Mesothelial cell of epicardium (in vitro differentiated cells): ENCODE measurements around the gene ASH1L. TPM values are rescaled to one million over a fixed set of nuclear protein-coding genes. Genes with fewer than 3 reads are reported as not detected.

Experiments used
- DNase-seq, 2 experiments: peaks; one replicate each; pipeline ENCODE4 v3.0.0; 2021; ENCODE audit warnings: low spot score in 2 of 2; ENCODE audit not compliant: unreplicated experiment in 2 of 2
- H3K27ac Mint-ChIP-seq: 2 replicates; pipeline ENCODE4 v1.8.0; 2021; ENCODE audit warnings: mixed read lengths
- H3K27me3 Mint-ChIP-seq: 2 replicates; pipeline ENCODE4 v1.8.0; 2021; ENCODE audit warnings: low read depth, mixed read lengths
- H3K36me3 Mint-ChIP-seq: 2 replicates; pipeline ENCODE4 v1.8.0; 2021; ENCODE audit warnings: mixed read lengths
- H3K4me1 Mint-ChIP-seq: 2 replicates; pipeline ENCODE4 v1.8.0; 2021; ENCODE audit warnings: mixed read lengths
- H3K4me3 Mint-ChIP-seq: 2 replicates; pipeline ENCODE4 v1.8.0; 2021; ENCODE audit warnings: mild to moderate bottlenecking, moderate library complexity, mixed read lengths
- H3K9me3 Mint-ChIP-seq: 2 replicates; pipeline ENCODE4 v1.8.0; 2021; ENCODE audit warnings: mixed read lengths
- CTCF ChIP-seq: fragments of 200-600 bp; sonication (generic); IDR thresholded peaks from one replicate; pipeline ENCODE4 v1.5.0; 2021; ENCODE audit warnings: antibody characterized with exemption; ENCODE audit not compliant: unreplicated experiment
- total RNA-seq: library from RNA; stranded (reverse); gene quantifications from 3 replicates; pipeline ENCODE4 v1.2.1, GENCODE V29; 2021

ASH1L gene
- total RNA-seq, 1 donor from 2014 or later: 87.7 TPM

- H3K36me3 Mint-ChIP-seq: peaks cover 23% of the 10 kb centered on the region
- no peak for TF ChIP-seq CTCF
- DNase-seq: no peak
- no peaks in the 10 kb centered on the region for H3K27me3 Mint-ChIP-seq
- H3K27ac Mint-ChIP-seq: peak overlapping the region; percentile 63
- H3K4me3 Mint-ChIP-seq: no peak overlapping the region
- H3K4me1 Mint-ChIP-seq: peaks cover 17% of the 10 kb centered on the region
- no peaks in the 10 kb centered on the region for H3K9me3 Mint-ChIP-seq
These were observed 249.3 kb downstream of the ASH1L start for GRCh38 chr1:155313261-155313660.

- H3K27ac Mint-ChIP-seq: peak overlapping the region; percentile 98
- TF ChIP-seq CTCF: no peak
- no peak for DNase-seq
- H3K4me1 Mint-ChIP-seq: peaks cover 18% of the 10 kb centered on the region
- H3K4me3 Mint-ChIP-seq: peak overlapping the region; percentile 96
- peaks cover 19% of the 10 kb centered on the region for H3K36me3 Mint-ChIP-seq
- no peaks in the 10 kb centered on the region for H3K9me3 Mint-ChIP-seq
- no peaks in the 10 kb centered on the region for H3K27me3 Mint-ChIP-seq
These were observed 253.1 kb downstream of the ASH1L start for GRCh38 chr1:155309423-155310021.

GRCh38 chr1:155308493-155309422 is 253.8 kb downstream of the ASH1L start, which contains the start of gene FDPS:
FDPS (plus strand) TSS chr1:155308866; CDS start chr1:155309790, 924 bp downstream.
- TF ChIP-seq CTCF: no peak
- DNase-seq: peak; percentile 86 to 90
- peak within 1 kb of the TSS; percentile 98 for H3K27ac Mint-ChIP-seq
- H3K4me3 Mint-ChIP-seq: peak within 1 kb of the TSS; percentile 96
- no peaks in the 10 kb centered on the region for H3K9me3 Mint-ChIP-seq
- peaks cover 19% of the 10 kb centered on the region for H3K36me3 Mint-ChIP-seq
- peaks cover 18% of the 10 kb centered on the region for H3K4me1 Mint-ChIP-seq
- H3K27me3 Mint-ChIP-seq: no peaks in the 10 kb centered on the region

- Mint-ChIP-seq H3K9me3 (no peaks in the 10 kb centered on the region), H3K4me3 (no peak overlapping the region), H3K27me3 (no peaks in the 10 kb centered on the region), H3K4me1 (peaks cover 18% of the 10 kb centered on the region), H3K27ac (peak overlapping the region; percentile 98), H3K36me3 (peaks cover 10% of the 10 kb centered on the region)
- TF ChIP-seq CTCF: no peak
- no peak for DNase-seq
These were observed 255.3 kb downstream of the ASH1L start for GRCh38 chr1:155307247-155307740.

GRCh38 chr1:155305881-155306391 is 256.7 kb downstream of the ASH1L start:
- Mint-ChIP-seq H3K4me1 (peaks cover 15% of the 10 kb centered on the region), H3K36me3 (peaks cover 2% of the 10 kb centered on the region), H3K9me3 (no peaks in the 10 kb centered on the region), H3K4me3 (no peak overlapping the region), H3K27me3 (no peaks in the 10 kb centered on the region), H3K27ac (no peak overlapping the region)
- DNase-seq: no peak
- TF ChIP-seq CTCF: no peak
